GM18868 (cell line): ENCODE results near the gene STARD3.

Experiments used
- ATAC-seq: cut with Tn5 transposase; IDR thresholded peaks from one replicate; pipeline ENCODE4 v1.9.1; 2021; ENCODE audit warnings: mild to moderate bottlenecking, moderate library complexity; ENCODE audit not compliant: unreplicated experiment

The STARD3 gene

DNA sequence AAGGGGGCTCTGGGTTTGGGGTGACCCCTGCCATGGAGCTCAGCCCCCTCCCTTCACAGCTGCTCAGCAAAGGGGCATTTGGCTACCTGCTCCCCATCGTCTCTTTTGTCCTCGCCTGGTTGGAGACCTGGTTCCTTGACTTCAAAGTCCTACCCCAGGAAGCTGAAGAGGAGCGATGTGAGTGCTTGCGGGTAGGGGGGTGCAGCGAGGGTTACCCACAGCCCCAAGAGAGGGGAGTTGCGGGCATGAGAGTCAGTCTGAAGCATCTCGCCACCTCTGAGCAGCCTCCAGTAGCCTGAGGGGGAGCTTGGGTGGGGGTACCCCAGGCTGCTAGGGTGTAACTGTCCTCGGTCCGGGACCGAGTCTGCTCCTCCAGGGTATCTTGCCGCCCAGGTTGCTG is 21.4 kb downstream of the STARD3 start:
- no peak for ATAC-seq

DNA sequence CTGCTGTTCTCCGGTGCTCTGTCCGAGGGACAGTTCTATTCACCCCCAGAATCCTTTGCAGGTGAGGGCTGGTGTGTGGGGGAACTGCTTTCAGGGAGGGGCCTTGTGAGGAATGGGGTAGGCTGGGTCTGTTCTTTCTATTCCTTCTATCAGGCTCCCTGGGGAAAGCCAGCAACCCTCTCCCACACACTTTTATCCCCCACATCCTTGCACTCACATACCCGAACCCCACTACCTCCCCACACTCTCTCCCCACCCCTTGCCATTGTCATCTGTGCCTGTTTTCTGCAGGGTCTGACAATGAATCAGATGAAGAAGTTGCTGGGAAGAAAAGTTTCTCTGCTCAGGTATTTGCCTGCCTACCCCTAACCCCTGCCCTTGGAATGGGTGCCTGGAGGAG is 21.8 kb downstream of the STARD3 start:
- ATAC-seq: no peak

DNA sequence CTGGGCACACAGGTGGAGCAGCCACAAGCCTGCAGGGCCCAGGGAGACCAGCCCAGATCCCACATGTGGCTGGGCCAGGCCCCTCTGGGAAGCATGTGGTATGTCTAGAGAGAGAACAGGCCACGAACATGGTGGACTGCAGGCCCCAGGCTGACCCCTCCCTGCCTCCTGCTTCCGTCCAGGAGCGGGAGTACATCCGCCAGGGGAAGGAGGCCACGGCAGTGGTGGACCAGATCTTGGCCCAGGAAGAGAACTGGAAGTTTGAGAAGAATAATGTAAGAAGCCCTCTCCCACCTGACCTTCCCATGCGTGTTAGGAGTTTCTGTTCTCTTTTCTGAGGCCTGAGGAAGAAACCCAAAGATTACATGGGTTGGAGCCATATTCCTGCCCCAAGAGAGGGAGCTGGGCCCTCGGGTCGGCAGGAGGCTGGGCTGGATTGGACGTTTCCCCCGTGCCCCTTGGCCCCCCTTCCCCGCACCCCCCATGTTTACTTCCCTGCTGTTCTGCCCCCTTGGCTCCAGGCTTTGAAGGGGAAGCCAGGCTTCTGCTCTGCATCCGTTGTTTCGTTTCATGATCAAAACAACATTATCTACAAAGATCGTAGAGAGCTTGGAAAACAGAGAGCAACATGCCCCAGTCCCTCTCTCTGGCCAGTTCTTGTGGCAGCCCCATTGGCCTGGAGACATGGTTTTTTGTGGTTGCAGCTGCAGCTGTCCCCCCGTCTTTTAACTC is 22.5 kb downstream of the STARD3 start:
- ATAC-seq: no peak

DNA sequence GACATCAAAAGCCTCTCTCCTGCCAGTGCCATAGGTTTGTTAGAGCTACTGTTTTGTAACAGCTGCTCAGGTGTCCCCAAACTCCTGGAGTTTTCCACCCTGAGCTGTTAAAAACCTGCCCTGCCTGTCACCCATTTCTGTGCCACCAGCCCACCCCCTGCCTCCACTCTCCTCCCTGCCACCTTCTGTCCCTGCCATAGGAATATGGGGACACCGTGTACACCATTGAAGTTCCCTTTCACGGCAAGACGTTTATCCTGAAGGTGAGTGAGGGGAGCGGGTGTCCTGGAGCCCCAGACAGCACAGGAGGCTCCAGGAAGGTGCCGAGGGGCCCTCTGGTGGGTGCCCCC is 23.0 kb downstream of the STARD3 start:
- ATAC-seq: no peak

DNA sequence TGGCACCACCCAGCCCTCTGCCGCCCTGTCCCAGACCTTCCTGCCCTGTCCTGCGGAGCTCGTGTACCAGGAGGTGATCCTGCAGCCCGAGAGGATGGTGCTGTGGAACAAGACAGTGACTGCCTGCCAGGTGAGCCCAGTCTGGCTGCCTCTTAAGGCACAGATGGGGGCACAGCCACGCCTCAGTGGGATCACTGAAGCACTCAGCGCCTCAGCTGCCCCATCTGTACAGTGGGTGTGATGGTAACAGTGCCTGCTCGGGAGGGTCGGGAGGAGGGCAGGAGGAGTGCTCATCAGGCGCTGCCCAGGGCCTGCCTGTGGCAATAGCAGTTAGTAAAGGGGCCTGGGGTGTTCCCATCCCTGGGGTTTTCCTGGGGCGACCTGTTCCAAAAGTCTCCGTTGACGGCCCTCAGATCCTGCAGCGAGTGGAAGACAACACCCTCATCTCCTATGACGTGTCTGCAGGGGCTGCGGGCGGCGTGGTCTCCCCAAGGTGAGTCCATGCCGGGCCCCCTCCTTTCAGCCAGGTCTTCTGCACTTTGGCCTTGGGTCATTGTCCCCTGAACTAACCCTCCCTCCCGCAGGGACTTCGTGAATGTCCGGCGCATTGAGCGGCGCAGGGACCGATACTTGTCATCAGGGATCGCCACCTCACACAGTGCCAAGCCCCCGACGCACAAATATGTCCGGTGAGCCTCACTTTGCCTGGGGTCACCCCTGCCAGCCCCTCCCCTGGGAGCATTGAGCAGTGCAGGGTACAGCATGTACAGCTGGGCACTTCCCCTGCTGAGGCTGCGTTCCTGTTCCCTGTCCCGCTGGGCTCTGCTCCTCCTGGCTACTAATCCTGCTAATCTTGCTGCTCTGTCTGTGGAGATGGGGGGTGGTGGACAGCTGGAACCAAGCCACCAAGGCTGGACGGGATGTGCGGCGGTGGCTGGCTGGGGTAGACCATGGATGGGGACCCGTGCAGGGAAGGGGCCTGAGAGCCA is 23.7 kb downstream of the STARD3 start:
- ATAC-seq: no peak

DNA sequence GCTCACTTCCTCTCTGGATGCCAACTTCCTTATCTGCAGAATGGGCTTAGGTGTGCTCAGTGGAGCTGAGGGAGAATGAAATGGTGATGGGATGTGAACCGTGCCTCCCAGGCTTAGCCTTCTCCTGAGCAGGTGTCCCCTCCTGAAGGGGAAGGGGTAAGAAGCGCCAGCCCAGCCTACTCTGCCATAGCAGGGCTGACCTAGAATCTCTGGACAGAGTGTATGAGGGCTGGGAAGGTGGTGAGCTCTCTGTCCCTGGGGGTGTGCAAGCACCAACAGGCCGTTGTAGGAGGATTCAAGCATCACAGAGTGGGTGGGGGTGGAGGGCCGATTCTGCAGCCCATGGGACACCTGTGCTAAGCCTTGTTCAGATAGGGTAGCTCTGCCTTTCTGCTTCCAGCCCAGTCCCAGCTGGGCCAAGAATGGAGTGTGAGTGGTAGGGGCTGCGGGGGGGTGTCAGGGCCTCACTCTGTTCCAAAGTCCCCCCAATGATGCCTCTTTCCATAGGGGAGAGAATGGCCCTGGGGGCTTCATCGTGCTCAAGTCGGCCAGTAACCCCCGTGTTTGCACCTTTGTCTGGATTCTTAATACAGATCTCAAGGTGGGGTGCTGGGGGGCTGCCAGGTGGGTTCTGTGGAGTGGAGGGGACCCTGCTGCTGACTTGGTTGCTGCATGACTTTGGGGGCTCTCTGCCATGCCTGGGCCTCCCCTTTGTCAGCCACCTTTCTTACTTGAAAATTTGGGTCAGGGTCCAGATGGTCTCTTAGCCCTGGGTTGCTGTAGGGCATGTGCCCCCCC is 25.0 kb downstream of the STARD3 start:
- ATAC-seq: no peak

DNA sequence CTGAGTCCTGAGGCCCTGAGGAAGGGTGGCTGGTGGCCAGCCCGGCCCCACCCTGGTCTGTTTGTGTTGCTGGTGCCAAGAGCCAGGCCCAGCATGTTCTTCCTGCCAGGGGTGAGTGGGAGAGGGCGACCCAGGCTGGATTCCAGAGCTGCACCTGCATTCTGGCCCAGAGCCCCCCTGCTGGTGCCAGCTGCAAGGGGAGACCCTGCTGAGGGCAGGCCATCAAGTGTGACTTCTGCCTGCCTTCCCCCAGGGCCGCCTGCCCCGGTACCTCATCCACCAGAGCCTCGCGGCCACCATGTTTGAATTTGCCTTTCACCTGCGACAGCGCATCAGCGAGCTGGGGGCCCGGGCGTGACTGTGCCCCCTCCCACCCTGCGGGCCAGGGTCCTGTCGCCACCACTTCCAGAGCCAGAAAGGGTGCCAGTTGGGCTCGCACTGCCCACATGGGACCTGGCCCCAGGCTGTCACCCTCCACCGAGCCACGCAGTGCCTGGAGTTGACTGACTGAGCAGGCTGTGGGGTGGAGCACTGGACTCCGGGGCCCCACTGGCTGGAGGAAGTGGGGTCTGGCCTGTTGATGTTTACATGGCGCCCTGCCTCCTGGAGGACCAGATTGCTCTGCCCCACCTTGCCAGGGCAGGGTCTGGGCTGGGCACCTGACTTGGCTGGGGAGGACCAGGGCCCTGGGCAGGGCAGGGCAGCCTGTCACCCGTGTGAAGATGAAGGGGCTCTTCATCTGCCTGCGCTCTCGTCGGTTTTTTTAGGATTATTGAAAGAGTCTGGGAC is 25.8 kb downstream of the STARD3 start:
- ATAC-seq: no peak

DNA sequence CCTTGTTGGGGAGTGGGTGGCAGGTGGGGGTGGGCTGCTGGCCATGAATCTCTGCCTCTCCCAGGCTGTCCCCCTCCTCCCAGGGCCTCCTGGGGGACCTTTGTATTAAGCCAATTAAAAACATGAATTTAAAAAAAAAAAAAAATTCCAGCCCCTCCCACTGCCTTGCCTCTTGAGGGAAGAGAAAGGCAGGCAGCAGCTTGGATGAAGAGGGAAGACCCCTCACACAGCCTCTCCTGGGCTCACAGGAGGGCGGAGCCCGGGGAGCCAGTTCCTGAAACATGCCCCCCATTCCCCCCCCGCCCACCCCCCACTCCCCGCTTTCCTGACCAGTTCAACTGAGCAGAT is 26.4 kb downstream of the STARD3 start:
- no peak for ATAC-seq

DNA sequence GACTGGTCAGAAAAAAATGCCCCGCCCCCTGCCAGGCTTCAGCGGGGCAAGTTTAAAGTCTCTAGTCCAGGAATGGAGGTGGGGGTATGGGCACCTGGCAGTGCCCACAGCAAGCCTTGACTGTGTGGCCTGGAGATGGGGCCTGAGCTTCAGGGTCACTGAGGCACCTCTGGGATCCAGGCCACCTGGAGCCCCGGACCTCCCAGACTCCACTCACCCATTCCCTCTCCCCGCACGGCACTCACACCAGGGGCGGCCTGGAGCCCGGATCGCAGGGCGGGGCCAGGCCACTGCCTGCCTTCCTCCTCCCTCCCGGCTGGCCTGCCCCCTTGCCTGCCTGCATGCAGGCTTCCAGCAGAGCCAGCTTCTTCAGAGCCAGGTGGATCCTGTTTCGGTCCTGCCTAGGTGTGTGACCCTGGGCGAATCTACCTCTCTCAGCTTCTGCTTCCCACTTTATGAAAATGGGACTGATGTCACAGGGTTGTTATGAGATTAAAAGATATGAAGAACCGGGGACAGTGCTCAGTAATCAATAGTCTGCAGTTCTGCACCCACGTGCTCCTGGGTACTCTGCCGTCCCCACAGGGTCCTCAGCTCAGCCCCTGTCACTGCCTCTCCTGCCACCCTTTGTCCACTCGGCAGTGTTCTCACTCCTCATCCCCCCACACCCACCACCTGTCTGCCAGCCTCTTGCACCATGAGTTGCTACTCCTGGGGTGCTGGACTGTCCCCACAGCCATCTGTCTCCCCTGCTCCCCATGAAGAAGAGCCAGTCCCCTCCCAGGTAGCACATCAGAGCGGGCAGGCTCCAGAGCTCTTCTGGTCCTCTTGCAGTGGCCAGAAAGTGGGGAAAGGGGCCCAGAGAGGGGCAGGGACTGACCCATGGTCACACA is 27.0 kb downstream of the STARD3 start:
- no peak for ATAC-seq

DNA sequence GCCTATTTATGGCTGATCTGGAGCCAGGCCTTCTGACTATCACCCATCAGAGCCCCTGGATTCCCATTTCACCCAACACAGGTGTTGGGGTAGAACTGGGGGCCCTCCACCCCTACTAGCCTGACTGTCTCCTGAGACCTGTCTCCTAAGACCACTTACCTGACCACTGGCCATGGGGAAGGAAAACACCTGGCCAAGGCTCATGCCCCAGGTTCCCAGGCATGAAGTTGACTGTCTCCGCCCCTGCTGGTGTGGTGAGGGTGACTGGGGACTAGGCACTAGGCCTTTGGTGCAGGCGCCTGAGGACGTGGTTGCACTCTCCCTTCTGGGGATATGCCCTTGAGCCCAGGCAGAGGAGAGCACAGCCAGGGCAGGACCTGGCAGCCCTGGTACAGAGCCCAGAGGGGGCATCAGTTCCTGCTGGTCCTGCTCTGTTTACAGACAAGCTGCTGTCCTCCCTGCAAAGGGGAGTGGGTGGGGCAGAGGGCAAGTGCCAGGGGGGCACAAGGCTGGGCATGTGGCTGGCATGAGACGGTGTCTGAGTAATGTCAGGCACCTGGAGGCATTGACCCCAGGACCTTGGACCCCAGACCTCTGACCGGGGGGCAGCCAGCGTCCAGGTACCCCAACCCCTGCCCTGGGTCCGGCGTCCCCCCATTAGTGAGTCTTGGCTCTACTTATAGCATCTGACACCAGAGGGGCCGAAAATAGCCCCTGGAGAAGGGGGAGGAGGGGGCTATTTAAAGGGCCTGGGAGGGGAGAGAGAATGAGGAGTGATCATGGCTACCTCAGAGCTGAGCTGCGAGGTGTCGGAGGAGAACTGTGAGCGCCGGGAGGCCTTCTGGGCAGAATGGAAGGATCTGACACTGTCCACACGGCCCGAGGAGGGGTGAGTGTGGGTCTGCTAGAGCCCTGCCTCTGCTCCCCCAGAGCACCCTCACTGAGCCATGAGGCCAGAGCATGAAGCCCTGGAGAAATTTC is 27.9 kb downstream of the STARD3 start, which contains the start of gene TCAP:
Gene TCAP, plus strand, starts transcription at position 769 of the 981 bp plus-strand sequence. Its CDS starts 11 bp downstream, at position 780.
- no peak for ATAC-seq

DNA sequence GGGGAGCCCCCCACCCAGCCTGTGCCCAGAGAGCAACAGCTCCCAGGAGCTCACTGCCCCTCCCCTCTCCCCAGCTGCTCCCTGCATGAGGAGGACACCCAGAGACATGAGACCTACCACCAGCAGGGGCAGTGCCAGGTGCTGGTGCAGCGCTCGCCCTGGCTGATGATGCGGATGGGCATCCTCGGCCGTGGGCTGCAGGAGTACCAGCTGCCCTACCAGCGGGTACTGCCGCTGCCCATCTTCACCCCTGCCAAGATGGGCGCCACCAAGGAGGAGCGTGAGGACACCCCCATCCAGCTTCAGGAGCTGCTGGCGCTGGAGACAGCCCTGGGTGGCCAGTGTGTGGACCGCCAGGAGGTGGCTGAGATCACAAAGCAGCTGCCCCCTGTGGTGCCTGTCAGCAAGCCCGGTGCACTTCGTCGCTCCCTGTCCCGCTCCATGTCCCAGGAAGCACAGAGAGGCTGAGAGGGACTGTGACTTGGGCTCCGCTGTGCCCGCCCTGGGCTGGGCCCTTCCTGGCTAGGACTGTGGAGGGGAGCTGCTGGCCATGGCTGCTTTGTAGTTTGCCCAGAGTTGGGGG is 28.8 kb downstream of the STARD3 start:
- ATAC-seq: no peak

DNA sequence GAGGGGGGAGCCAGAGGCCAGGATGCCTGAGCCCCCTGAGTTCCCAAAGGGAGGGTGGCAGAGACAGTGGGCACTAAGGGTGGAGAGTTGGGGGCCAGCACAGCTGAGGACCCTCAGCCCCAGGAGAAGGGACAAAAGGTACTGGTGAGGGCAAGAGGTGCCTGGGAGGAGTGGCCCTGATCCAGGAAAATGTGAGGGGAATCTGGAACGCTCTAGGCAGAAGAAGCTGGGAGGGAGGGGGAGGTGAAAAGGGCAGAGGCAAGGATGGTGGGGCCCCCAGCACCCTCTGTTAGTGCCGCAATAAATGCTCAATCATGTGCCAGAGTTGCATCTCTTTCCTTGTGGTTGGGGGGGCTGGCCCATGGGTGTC is 29.3 kb downstream of the STARD3 start:
- no peak for ATAC-seq

DNA sequence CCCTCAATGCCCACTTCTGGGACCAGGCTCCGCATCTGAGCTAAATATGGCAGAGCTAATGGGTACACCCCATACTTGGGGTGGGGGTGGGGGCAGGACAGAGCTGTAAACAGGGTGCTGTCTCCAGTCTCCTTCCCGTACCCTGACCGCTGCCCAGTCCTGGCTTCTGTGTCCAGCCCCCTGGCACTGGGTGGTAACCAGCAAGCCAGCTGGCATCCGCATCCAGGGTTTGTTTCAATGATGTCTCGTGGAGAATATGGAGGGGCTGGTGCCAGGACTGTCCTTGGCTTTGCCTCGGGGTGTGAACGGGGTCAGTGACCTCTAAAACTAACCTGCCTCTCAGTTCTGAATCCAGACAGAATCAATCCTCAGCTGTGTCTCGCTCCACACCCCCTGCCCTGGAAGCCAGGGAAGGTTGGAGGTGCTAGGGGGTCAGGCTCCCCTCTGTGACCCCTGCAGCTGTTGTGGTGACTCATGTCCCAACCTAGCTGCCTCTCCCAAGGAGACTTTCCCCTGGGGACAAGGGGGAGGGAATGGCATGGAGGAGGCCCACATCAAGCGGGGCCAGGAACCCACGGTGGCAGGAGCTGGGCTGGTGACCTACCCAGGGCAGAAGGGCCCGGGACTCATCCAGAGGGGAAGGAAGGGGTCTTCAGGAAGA is 29.8 kb downstream of the STARD3 start:
- ATAC-seq: no peak

DNA sequence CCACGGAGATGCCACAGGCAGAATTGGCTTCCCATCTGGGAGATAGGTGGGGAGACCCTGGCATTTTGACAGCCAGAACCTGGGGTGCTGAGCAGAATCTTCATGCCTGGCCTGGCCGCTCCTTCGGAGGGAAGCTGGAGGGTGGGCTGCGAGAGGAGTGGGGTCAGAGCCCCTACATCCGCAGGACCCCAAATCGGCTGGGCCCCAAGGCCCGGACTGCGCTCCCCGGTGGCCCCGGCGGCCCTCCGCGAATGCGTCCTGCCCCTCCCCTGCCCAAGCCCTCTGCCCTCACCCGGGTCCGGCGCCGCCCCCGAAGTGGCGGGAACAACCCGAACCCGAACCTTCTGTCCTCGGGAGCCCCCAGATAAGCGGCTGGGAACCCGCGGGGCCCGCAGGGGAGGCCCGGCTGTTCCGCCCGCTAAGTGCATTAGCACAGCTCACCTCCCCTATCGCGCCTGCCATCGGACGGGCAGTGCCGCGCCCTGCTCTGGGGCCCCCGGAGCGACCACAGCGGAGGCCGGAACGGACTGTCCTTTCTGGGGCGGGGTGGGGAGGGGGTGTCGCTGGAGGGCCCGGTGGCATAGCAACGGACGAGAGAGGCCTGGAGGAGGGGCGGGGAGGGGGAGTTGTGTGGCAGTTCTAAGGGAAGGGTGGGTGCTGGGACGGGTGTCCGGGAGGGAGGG is 30.5 kb downstream of the STARD3 start:
- ATAC-seq: no peak

DNA sequence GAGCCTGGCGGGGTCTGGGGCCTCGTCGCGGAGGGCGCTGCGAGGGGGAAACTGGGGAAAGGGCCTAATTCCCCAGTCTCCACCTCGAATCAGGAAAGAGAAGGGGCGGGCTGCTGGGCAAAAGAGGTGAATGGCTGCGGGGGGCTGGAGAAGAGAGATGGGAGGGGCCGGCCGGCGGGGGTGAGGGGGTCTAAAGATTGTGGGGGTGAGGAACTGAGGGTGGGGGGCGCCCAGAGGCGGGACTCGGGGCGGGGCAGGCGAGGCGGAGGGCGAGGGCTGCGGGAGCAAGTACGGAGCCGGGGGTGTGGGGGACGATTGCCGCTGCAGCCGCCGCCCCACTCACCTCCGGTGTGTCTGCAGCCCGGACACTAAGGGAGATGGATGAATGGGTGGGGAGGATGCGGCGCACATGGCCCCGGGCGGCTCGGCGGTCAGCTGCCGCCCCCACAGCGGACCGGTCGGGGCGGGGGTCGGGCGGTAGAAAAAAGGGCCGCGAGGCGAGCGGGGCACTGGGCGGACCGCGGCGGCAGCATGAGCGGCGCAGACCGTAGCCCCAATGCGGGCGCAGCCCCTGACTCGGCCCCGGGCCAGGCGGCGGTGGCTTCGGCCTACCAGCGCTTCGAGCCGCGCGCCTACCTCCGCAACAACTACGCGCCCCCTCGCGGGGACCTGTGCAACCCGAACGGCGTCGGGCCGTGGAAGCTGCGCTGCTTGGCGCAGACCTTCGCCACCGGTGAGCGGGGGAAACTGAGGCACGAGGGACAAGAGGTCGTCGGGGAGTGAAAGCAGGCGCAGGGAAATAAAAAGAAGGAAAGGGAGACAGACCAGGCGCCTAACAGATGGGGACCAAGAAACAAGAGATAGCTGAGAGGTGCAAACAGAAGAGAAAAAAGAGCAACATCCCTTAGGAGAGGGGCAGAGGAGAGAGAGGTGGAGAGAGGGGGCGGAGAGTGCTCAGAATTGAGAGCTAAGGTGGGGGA is 31.3 kb downstream of the STARD3 start, which contains the start of gene PNMT:
Gene PNMT, plus strand, starts transcription at position 509 of the 980 bp plus-strand sequence. Its CDS starts 23 bp downstream, at position 532.
- no peak for ATAC-seq
